Cardiac septum (tissue), 1 donor: Measurements from ENCODE around the gene TAF7. TPM values are rescaled to one million over a fixed set of nuclear protein-coding genes. Genes with fewer than 3 reads are reported as not detected.

ENCODE experiments used
- total RNA-seq: library from RNA; stranded (reverse); fragmentation: NEBNext Ultra II Directional; extraction: Animal tissue kit (Norgen Biotek cat#: 25700); gene quantifications from one replicate; pipeline ENCODE4 v1.2.1, GENCODE V29; 2021
- donor health status: DM: no; HTN: no; CAD: no.

Gene TAF7
- total RNA-seq, 1 donor from 2014 or later: 116 TPM

Other genes starting within 250 kb of the TAF7 start
- 2.4 TPM for gene PCDHB2, start 226.2 kb downstream of the TAF7 start, total RNA-seq
- 1.4 TPM for gene PCDHB3, start 220.3 kb downstream of the TAF7 start, total RNA-seq
- 1.3 TPM for gene PCDHB4, start 199.0 kb downstream of the TAF7 start, total RNA-seq
- gene PCDHB5, start 185.6 kb downstream of the TAF7 start, total RNA-seq: 3.2 TPM
- 0.57 TPM for gene PCDHB6, start 170.7 kb downstream of the TAF7 start, total RNA-seq
- gene PCDHB7, start 148.1 kb downstream of the TAF7 start, total RNA-seq: 0.67 TPM
- 2.3 TPM for gene PCDHB8, start 143.0 kb downstream of the TAF7 start, total RNA-seq
- gene PCDHB16, start 138.4 kb downstream of the TAF7 start, total RNA-seq: 2.2 TPM
- 1.3 TPM for gene PCDHB9, start 133.6 kb downstream of the TAF7 start, total RNA-seq
- gene PCDHB10, start 128.4 kb downstream of the TAF7 start, total RNA-seq: 0.94 TPM
- gene PCDHB11, start 121.2 kb downstream of the TAF7 start, total RNA-seq: 1.9 TPM
- 1.1 TPM for gene PCDHB12, start 112.1 kb downstream of the TAF7 start, total RNA-seq
- 4.8 TPM for gene PCDHB13, start 106.9 kb downstream of the TAF7 start, total RNA-seq
- gene PCDHB14, start 97.4 kb downstream of the TAF7 start, total RNA-seq: 4.4 TPM
- 9.9 TPM for gene PCDHB15, start 75.4 kb downstream of the TAF7 start, total RNA-seq
- gene SLC25A2, start 16.7 kb downstream of the TAF7 start, total RNA-seq: not detected
- gene PCDHGA1, start 9.7 kb upstream of the TAF7 start, total RNA-seq: 4.6 TPM
- gene PCDHGA2, start 18.0 kb upstream of the TAF7 start, total RNA-seq: 17.3 TPM
- gene PCDHGA3, start 23.0 kb upstream of the TAF7 start, total RNA-seq: 22.9 TPM
- gene PCDHGB1, start 29.3 kb upstream of the TAF7 start, total RNA-seq: 12.6 TPM
- 15.6 TPM for gene PCDHGA4, start 34.2 kb upstream of the TAF7 start, total RNA-seq
- gene PCDHGB2, start 39.2 kb upstream of the TAF7 start, total RNA-seq: 16.2 TPM
- 9.7 TPM for gene PCDHGA5, start 43.4 kb upstream of the TAF7 start, total RNA-seq
- 14.2 TPM for gene PCDHGB3, start 49.5 kb upstream of the TAF7 start, total RNA-seq
- 11.5 TPM for gene PCDHGA6, start 53.1 kb upstream of the TAF7 start, total RNA-seq
- gene PCDHGA7, start 62.0 kb upstream of the TAF7 start, total RNA-seq: 11.8 TPM
- 12.5 TPM for gene PCDHGB4, start 66.9 kb upstream of the TAF7 start, total RNA-seq
- 14.0 TPM for gene PCDHGA8, start 71.8 kb upstream of the TAF7 start, total RNA-seq
- gene PCDHGB5, start 77.2 kb upstream of the TAF7 start, total RNA-seq: 13.9 TPM
- gene PCDHGA9, start 82.0 kb upstream of the TAF7 start, total RNA-seq: 9.6 TPM
- gene PCDHGB6, start 87.2 kb upstream of the TAF7 start, total RNA-seq: 11.9 TPM
- 11.0 TPM for gene PCDHGA10, start 92.2 kb upstream of the TAF7 start, total RNA-seq
- 16.4 TPM for gene PCDHGB7, start 96.9 kb upstream of the TAF7 start, total RNA-seq
- 9.6 TPM for gene PCDHGA11, start 100.3 kb upstream of the TAF7 start, total RNA-seq
- gene PCDHGA12, start 109.7 kb upstream of the TAF7 start, total RNA-seq: 10.3 TPM
- gene PCDHGC3, start 155.2 kb upstream of the TAF7 start, total RNA-seq: 16.9 TPM
- gene PCDHGC4, start 164.2 kb upstream of the TAF7 start, total RNA-seq: 5.8 TPM
- gene PCDHGC5, start 168.3 kb upstream of the TAF7 start, total RNA-seq: 6.1 TPM